ENCODE measurements around the gene BCR.

The BCR gene

GRCh38 chr22:23196165-23196564 lies 15.9 kb downstream of the BCR start:
- Histone ChIP-seq H3K27ac (ENCODE audit: low read depth, low read length) (no peak overlapping the region), H3K36me3 (ENCODE audit: control insufficient read depth in 1 of 2, insufficient read depth in 2 of 2, low read length in 2 of 2) (peaks cover 0 to 4% of the 10 kb centered on the region in 2 donors), H3K9me3 (ENCODE audit: control insufficient read depth in 1 of 2, low read length in 2 of 2) (no peaks in the 10 kb centered on the region), H3K9ac (ENCODE audit: low read depth in 1 of 2, low read length in 2 of 2) (no peak overlapping the region), H3K4me3 (ENCODE audit: low read depth in 1 of 2, low read length in 2 of 2) (no peak overlapping the region), H3K27me3 (ENCODE audit: control insufficient read depth in 1 of 2, insufficient read depth in 2 of 2, low read length in 2 of 2) (no peaks in the 10 kb centered on the region), H3K4me1 (ENCODE audit: control insufficient read depth in 1 of 2, insufficient read depth in 2 of 2, low read length in 2 of 2) (no peaks in the 10 kb centered on the region)

DNA sequence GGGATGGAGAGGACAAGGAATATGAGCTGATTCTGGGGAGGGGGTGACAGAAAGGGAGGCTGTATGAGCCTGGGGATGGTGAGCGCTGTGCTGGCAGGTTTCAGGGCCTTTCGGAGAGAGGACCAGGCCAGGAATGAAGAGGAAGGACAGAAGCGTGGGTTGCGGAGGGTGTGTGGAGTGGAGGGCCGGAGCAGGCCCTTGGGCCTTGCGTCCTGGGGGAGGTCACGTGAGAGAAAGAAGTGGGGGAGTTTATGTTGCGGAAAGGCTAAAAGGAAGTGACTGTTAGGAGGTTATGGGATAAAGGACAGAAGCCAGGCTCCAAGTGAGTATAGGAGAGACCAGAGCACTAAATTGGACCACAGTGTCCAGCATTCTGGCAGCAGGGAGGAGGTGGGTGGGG lies 17.5 kb downstream of the BCR start:
- Histone ChIP-seq H3K4me3 (ENCODE audit: low read depth in 1 of 2, low read length in 2 of 2) (no peak overlapping the region), H3K9ac (ENCODE audit: low read depth in 1 of 2, low read length in 2 of 2) (no peak overlapping the region), H3K4me1 (ENCODE audit: control insufficient read depth in 1 of 2, insufficient read depth in 2 of 2, low read length in 2 of 2) (no peaks in the 10 kb centered on the region), H3K36me3 (ENCODE audit: control insufficient read depth in 1 of 2, insufficient read depth in 2 of 2, low read length in 2 of 2) (peaks cover 0 to 4% of the 10 kb centered on the region in 2 donors), H3K9me3 (ENCODE audit: control insufficient read depth in 1 of 2, low read length in 2 of 2) (no peaks in the 10 kb centered on the region), H3K27ac (ENCODE audit: low read depth, low read length) (no peak overlapping the region), H3K27me3 (ENCODE audit: control insufficient read depth in 1 of 2, insufficient read depth in 2 of 2, low read length in 2 of 2) (no peaks in the 10 kb centered on the region)

- no peak overlapping the region for H3K27ac ChIP-seq (ENCODE audit: low read depth, low read length)
- no peaks in the 10 kb centered on the region for H3K4me1 ChIP-seq (ENCODE audit: control insufficient read depth in 1 of 2, insufficient read depth in 2 of 2, low read length in 2 of 2)
Measured at GRCh38 chr22:23199159-23199558, 18.9 kb downstream of the BCR start.

DNA sequence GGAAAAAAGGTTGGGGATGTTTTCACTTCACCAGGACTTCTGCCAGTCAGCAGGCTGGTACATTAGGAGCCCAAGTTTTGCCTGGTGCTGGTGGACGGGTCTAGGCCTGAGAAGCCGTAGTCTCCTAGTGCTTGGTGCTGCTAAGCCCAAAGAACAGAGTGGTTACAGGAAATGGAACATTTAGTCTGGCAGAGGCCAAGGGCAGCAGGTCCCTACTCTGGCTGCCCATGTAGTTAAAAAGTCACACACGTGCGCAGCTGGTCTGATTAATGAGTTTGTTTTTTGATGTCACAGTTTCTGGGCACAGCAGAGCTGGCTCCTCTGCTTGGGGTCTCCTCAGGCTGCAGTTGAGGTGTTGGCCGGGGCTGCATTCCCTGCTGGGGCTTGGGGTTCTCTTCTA lies 20.6 kb downstream of the BCR start:
- H3K9ac ChIP-seq (ENCODE audit: low read depth in 1 of 2, low read length in 2 of 2), result no peak overlapping the region
- H3K4me1 ChIP-seq (ENCODE audit: control insufficient read depth in 1 of 2, insufficient read depth in 2 of 2, low read length in 2 of 2), result peaks cover 7 to 9% of the 10 kb centered on the region in 2 donors
- H3K27ac ChIP-seq (ENCODE audit: low read depth, low read length), result no peak overlapping the region
- no peaks in the 10 kb centered on the region for H3K27me3 ChIP-seq (ENCODE audit: control insufficient read depth in 1 of 2, insufficient read depth in 2 of 2, low read length in 2 of 2)
- no peak overlapping the region for H3K4me3 ChIP-seq (ENCODE audit: low read depth in 1 of 2, low read length in 2 of 2)
- no peaks in the 10 kb centered on the region for H3K9me3 ChIP-seq (ENCODE audit: control insufficient read depth in 1 of 2, low read length in 2 of 2)
- H3K36me3 ChIP-seq (ENCODE audit: control insufficient read depth in 1 of 2, insufficient read depth in 2 of 2, low read length in 2 of 2), result peaks cover 3 to 11% of the 10 kb centered on the region in 2 donors

More at GRCh38 chr22:23199159-23199558, 18.9 kb downstream of the BCR start:
- no peaks in the 10 kb centered on the region for H3K27me3 ChIP-seq (ENCODE audit: control insufficient read depth in 1 of 2, insufficient read depth in 2 of 2, low read length in 2 of 2)
- H3K9ac ChIP-seq (ENCODE audit: low read depth in 1 of 2, low read length in 2 of 2), result no peak overlapping the region
- H3K36me3 ChIP-seq (ENCODE audit: control insufficient read depth in 1 of 2, insufficient read depth in 2 of 2, low read length in 2 of 2), result peaks cover 3 to 11% of the 10 kb centered on the region in 2 donors
- H3K9me3 ChIP-seq (ENCODE audit: control insufficient read depth in 1 of 2, low read length in 2 of 2), result no peaks in the 10 kb centered on the region
- H3K4me3 ChIP-seq (ENCODE audit: low read depth in 1 of 2, low read length in 2 of 2), result no peak overlapping the region

GRCh38 chr22:23202812-23203451 lies 22.6 kb downstream of the BCR start:
- H3K9me3 ChIP-seq (ENCODE audit: control insufficient read depth in 1 of 2, low read length in 2 of 2), result no peaks in the 10 kb centered on the region
- peaks cover 7 to 9% of the 10 kb centered on the region in 2 donors for H3K4me1 ChIP-seq (ENCODE audit: control insufficient read depth in 1 of 2, insufficient read depth in 2 of 2, low read length in 2 of 2)
- H3K9ac ChIP-seq (ENCODE audit: low read depth in 1 of 2, low read length in 2 of 2), result no peak overlapping the region
- H3K4me3 ChIP-seq (ENCODE audit: low read depth in 1 of 2, low read length in 2 of 2), result no peak overlapping the region
- H3K27me3 ChIP-seq (ENCODE audit: control insufficient read depth in 1 of 2, insufficient read depth in 2 of 2, low read length in 2 of 2), result no peaks in the 10 kb centered on the region
- peaks cover 3 to 17% of the 10 kb centered on the region in 2 donors for H3K36me3 ChIP-seq (ENCODE audit: control insufficient read depth in 1 of 2, insufficient read depth in 2 of 2, low read length in 2 of 2)
- no peak overlapping the region for H3K27ac ChIP-seq (ENCODE audit: low read depth, low read length)

DNA sequence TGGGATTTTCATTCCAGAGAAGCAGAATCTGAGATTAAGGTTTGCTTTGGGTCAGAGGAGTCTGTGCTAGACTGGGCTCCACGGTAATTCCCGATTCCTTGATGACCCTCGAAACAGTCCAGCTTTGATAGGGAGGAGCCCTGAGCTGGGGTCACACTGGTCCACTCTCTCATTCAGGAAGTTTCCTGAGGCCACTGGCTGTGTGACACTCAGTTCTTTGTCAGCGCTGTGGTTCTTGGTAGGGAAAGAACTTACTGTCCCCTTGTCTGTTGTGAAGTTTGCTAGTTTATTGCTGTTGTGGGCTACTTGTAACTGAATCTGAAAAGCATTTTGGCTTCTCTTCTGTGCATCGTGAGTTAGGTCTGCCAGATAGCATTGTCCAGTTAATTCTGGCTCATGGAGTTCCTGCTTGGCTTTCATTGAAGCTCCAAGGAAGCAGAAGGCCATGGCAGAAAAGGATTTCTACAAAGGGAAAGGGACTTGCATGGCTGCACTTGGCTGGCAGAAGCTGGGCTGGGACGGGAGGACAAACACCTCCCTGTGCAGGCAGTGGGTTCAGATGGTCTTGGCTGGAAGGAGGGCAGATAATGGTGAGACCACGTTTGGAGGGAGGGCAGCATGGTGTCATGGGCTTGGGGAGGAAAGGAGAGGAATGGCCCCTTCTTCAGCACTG lies 23.3 kb downstream of the BCR start:
- H3K9me3 ChIP-seq (ENCODE audit: control insufficient read depth in 1 of 2, low read length in 2 of 2), result no peaks in the 10 kb centered on the region
- no peak overlapping the region for H3K27ac ChIP-seq (ENCODE audit: low read depth, low read length)
- peaks cover 7 to 9% of the 10 kb centered on the region in 2 donors for H3K4me1 ChIP-seq (ENCODE audit: control insufficient read depth in 1 of 2, insufficient read depth in 2 of 2, low read length in 2 of 2)
- no peak overlapping the region for H3K4me3 ChIP-seq (ENCODE audit: low read depth in 1 of 2, low read length in 2 of 2)
- peaks cover 3 to 17% of the 10 kb centered on the region in 2 donors for H3K36me3 ChIP-seq (ENCODE audit: control insufficient read depth in 1 of 2, insufficient read depth in 2 of 2, low read length in 2 of 2)
- no peaks in the 10 kb centered on the region for H3K27me3 ChIP-seq (ENCODE audit: control insufficient read depth in 1 of 2, insufficient read depth in 2 of 2, low read length in 2 of 2)
- no peak overlapping the region for H3K9ac ChIP-seq (ENCODE audit: low read depth in 1 of 2, low read length in 2 of 2)

DNA sequence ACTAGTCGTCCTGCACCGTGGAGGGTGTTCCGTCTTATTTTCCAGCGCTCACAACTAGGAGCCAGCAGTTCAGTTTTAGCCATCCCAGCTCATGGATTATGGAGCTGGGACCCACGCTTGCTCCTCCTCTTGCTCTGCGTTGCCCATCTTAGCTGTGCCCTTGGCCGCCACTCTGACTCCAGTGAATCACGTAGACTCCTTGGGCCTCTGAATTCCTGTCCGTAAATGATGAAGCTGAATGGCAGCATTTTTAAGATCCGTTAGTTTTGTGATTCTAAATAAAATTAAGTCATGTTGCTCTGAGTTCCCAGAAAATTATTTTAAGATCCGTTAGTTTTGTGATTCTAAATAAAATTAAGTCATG lies 23.8 kb downstream of the BCR start:
- no peak overlapping the region for H3K4me3 ChIP-seq (ENCODE audit: low read depth in 1 of 2, low read length in 2 of 2)
- no peaks in the 10 kb centered on the region for H3K27me3 ChIP-seq (ENCODE audit: control insufficient read depth in 1 of 2, insufficient read depth in 2 of 2, low read length in 2 of 2)
- H3K36me3 ChIP-seq (ENCODE audit: control insufficient read depth in 1 of 2, insufficient read depth in 2 of 2, low read length in 2 of 2), result peaks cover 3 to 17% of the 10 kb centered on the region in 2 donors
- H3K9ac ChIP-seq (ENCODE audit: low read depth in 1 of 2, low read length in 2 of 2), result no peak overlapping the region
- H3K4me1 ChIP-seq (ENCODE audit: control insufficient read depth in 1 of 2, insufficient read depth in 2 of 2, low read length in 2 of 2), result peaks cover 7 to 9% of the 10 kb centered on the region in 2 donors
- H3K9me3 ChIP-seq (ENCODE audit: control insufficient read depth in 1 of 2, low read length in 2 of 2), result no peaks in the 10 kb centered on the region
- no peak overlapping the region for H3K27ac ChIP-seq (ENCODE audit: low read depth, low read length)

DNA sequence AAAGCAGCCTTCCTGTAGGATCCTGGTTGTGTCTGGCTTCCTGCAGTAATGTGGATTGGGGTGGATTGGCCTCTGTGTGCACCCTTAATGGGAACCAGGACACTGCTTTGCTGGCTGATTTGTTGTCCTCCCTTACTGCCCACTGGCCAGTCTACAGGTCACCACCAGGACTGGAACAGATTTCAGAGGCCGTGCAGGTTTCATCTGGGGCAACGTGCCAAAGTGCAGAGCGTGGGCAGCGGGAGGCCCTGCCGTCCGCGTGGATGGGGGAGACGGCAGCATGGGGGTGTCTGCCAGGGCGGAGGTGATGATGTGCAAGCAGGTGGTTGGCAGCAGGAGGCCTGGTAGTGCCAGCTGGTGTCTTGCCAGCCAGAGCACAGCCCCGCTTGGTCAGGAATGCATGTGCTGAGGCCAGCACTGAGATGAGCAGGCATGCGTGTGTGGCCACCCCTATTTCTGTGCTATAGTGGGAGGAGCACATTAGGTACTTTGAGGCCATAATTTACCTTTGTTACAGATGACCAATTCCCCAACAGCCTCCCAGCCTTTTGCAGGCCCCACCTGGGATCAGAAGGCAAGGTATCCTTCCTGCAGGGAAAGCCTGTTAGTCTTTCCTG lies 24.3 kb downstream of the BCR start:
- Histone ChIP-seq H3K9me3 (ENCODE audit: control insufficient read depth in 1 of 2, low read length in 2 of 2) (no peaks in the 10 kb centered on the region), H3K27me3 (ENCODE audit: control insufficient read depth in 1 of 2, insufficient read depth in 2 of 2, low read length in 2 of 2) (no peaks in the 10 kb centered on the region), H3K4me1 (ENCODE audit: control insufficient read depth in 1 of 2, insufficient read depth in 2 of 2, low read length in 2 of 2) (peaks cover 7 to 9% of the 10 kb centered on the region in 2 donors), H3K4me3 (ENCODE audit: low read depth in 1 of 2, low read length in 2 of 2) (no peak overlapping the region), H3K9ac (ENCODE audit: low read depth in 1 of 2, low read length in 2 of 2) (no peak overlapping the region), H3K36me3 (ENCODE audit: control insufficient read depth in 1 of 2, insufficient read depth in 2 of 2, low read length in 2 of 2) (peaks cover 3 to 17% of the 10 kb centered on the region in 2 donors), H3K27ac (ENCODE audit: low read depth, low read length) (no peak overlapping the region)

GRCh38 chr22:23205339-23206049 lies 25.2 kb downstream of the BCR start:
- H3K27me3 ChIP-seq (ENCODE audit: control insufficient read depth in 1 of 2, insufficient read depth in 2 of 2, low read length in 2 of 2), result no peaks in the 10 kb centered on the region
- peaks cover 3 to 17% of the 10 kb centered on the region in 2 donors for H3K36me3 ChIP-seq (ENCODE audit: control insufficient read depth in 1 of 2, insufficient read depth in 2 of 2, low read length in 2 of 2)
- no peak overlapping the region for H3K27ac ChIP-seq (ENCODE audit: low read depth, low read length)
- H3K9ac ChIP-seq (ENCODE audit: low read depth in 1 of 2, low read length in 2 of 2), result no peak overlapping the region
- no peak overlapping the region for H3K4me3 ChIP-seq (ENCODE audit: low read depth in 1 of 2, low read length in 2 of 2)
- peaks cover 7 to 9% of the 10 kb centered on the region in 2 donors for H3K4me1 ChIP-seq (ENCODE audit: control insufficient read depth in 1 of 2, insufficient read depth in 2 of 2, low read length in 2 of 2)
- H3K9me3 ChIP-seq (ENCODE audit: control insufficient read depth in 1 of 2, low read length in 2 of 2), result no peaks in the 10 kb centered on the region

- Histone ChIP-seq H3K36me3 (ENCODE audit: control insufficient read depth in 1 of 2, insufficient read depth in 2 of 2, low read length in 2 of 2) (peaks cover 3 to 17% of the 10 kb centered on the region in 2 donors), H3K4me1 (ENCODE audit: control insufficient read depth in 1 of 2, insufficient read depth in 2 of 2, low read length in 2 of 2) (peaks cover 7 to 9% of the 10 kb centered on the region in 2 donors), H3K9me3 (ENCODE audit: control insufficient read depth in 1 of 2, low read length in 2 of 2) (no peaks in the 10 kb centered on the region), H3K9ac (ENCODE audit: low read depth in 1 of 2, low read length in 2 of 2) (no peak overlapping the region), H3K27me3 (ENCODE audit: control insufficient read depth in 1 of 2, insufficient read depth in 2 of 2, low read length in 2 of 2) (no peaks in the 10 kb centered on the region), H3K4me3 (ENCODE audit: low read depth in 1 of 2, low read length in 2 of 2) (no peak overlapping the region), H3K27ac (ENCODE audit: low read depth, low read length) (no peak overlapping the region)
Measured at GRCh38 chr22:23206915-23207314, 26.6 kb downstream of the BCR start.

All from duodenal mucosa (tissue), 2 donors.